ENCODE data around the gene LEFTY2.
"Not testable (repeated sequence)": the region's sequence is repeated elsewhere in the genome, so short reads cannot be mapped to it uniquely, and the experiment has no call there.

LEFTY2 gene

DNA sequence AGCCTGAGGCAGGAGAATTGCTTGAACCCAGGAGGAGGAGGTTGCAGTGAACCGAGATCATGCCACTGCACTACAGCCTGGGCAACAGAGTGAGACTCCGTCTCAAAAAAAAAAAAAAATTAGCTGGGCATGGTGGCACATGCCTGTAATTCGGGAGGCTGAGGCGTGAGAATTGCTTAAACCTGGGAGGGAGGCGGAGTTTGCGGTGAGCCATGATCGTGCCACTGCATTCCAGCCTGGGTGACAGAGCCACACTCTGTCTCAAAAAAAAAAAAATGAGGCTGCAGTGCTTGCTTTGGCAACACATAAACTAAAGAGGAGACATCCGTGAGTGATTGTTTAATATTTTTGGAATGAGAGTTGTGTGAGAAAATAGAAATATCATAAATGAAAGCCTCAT is 4.9 kb downstream of the LEFTY2 start:
- TF ChIP-seq ZNF121 (tag by site-specific recombination; IDR thresholded peaks at IDR 0.05): 0 out of 2 replicates have a peak, but pooled peaks have one; percentile 5
- CTCF ChIA-PET: interaction anchor here (0.5 to 0.8 kb wide), 5 partner anchors 38 to 476 kb away, joined by 3 to 6 read pairs (median 3); no protein-coding TSS in a partner anchor

DNA sequence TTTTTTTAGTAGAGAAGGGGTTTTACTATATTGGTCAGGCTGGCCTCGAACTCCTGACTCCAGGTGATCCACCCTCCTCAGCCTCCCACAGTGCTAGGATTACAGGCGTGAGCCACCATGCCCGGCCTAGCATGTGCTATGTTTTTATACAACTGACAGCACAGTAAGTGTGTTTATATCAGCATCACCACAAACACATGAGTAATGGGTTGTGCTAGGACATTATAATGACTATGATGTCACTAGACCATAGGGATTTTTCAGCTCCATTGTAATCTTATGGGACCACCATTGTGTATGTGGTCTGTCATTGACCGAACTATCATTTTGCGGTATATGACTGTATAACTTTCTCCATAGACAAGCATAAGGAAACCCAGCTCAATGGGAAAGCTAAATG is 6.3 kb downstream of the LEFTY2 start:
- ChIA-PET CTCF (interaction anchor here (0.9 to 1.4 kb wide), 4 partner anchors 23 to 460 kb away, joined by 3 to 6 read pairs (median 4); no protein-coding TSS in a partner anchor), POLR2A (interaction anchor here (6.0 kb wide), 1 partner anchor 11 kb away, joined by 32 read pairs; the partner anchor contains the start of gene PYCR2)
- TF ChIP-seq ZNF366 (tag by site-specific recombination; conservative IDR thresholded peaks at IDR 0.05): no peak
- TF ChIP-seq ZBTB17 (tag by site-specific recombination; IDR thresholded peaks at IDR 0.05): no peak
- TF ChIP-seq ZNF555 (tag by site-specific recombination; conservative IDR thresholded peaks at IDR 0.05): no peak
- TF ChIP-seq WT1 (tag by site-specific recombination; IDR thresholded peaks at IDR 0.05): no peak
- TF ChIP-seq, protein P1, sequence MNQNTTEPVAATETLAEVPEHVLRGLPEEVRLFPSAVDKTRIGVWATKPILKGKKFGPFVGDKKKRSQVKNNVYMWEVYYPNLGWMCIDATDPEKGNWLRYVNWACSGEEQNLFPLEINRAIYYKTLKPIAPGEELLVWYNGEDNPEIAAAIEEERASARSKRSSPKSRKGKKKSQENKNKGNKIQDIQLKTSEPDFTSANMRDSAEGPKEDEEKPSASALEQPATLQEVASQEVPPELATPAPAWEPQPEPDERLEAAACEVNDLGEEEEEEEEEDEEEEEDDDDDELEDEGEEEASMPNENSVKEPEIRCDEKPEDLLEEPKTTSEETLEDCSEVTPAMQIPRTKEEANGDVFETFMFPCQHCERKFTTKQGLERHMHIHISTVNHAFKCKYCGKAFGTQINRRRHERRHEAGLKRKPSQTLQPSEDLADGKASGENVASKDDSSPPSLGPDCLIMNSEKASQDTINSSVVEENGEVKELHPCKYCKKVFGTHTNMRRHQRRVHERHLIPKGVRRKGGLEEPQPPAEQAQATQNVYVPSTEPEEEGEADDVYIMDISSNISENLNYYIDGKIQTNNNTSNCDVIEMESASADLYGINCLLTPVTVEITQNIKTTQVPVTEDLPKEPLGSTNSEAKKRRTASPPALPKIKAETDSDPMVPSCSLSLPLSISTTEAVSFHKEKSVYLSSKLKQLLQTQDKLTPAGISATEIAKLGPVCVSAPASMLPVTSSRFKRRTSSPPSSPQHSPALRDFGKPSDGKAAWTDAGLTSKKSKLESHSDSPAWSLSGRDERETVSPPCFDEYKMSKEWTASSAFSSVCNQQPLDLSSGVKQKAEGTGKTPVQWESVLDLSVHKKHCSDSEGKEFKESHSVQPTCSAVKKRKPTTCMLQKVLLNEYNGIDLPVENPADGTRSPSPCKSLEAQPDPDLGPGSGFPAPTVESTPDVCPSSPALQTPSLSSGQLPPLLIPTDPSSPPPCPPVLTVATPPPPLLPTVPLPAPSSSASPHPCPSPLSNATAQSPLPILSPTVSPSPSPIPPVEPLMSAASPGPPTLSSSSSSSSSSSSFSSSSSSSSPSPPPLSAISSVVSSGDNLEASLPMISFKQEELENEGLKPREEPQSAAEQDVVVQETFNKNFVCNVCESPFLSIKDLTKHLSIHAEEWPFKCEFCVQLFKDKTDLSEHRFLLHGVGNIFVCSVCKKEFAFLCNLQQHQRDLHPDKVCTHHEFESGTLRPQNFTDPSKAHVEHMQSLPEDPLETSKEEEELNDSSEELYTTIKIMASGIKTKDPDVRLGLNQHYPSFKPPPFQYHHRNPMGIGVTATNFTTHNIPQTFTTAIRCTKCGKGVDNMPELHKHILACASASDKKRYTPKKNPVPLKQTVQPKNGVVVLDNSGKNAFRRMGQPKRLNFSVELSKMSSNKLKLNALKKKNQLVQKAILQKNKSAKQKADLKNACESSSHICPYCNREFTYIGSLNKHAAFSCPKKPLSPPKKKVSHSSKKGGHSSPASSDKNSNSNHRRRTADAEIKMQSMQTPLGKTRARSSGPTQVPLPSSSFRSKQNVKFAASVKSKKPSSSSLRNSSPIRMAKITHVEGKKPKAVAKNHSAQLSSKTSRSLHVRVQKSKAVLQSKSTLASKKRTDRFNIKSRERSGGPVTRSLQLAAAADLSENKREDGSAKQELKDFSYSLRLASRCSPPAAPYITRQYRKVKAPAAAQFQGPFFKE (tag by site-specific recombination; IDR thresholded peaks at IDR 0.05; ENCODE audit: borderline replicate concordance): no peak
- no peak for TF ChIP-seq ZNF510 (tag by site-specific recombination; IDR thresholded peaks at IDR 0.05; ENCODE audit: insufficient replicate concordance)
- TF ChIP-seq GLIS2 (tag by site-specific recombination; IDR thresholded peaks at IDR 0.05): no peak
- TF ChIP-seq, protein P2, sequence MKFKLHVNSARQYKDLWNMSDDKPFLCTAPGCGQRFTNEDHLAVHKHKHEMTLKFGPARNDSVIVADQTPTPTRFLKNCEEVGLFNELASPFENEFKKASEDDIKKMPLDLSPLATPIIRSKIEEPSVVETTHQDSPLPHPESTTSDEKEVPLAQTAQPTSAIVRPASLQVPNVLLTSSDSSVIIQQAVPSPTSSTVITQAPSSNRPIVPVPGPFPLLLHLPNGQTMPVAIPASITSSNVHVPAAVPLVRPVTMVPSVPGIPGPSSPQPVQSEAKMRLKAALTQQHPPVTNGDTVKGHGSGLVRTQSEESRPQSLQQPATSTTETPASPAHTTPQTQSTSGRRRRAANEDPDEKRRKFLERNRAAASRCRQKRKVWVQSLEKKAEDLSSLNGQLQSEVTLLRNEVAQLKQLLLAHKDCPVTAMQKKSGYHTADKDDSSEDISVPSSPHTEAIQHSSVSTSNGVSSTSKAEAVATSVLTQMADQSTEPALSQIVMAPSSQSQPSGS (tag by site-specific recombination; IDR thresholded peaks at IDR 0.05; ENCODE audit: low read depth): peak; percentile 89
- TF ChIP-seq ZNF121 (tag by site-specific recombination; IDR thresholded peaks at IDR 0.05): no peak
- TF ChIP-seq EGR2 (tag by site-specific recombination; IDR thresholded peaks at IDR 0.05; ENCODE audit: low read depth): no peak
- TF ChIP-seq ZBTB7A (tag by site-specific recombination; IDR thresholded peaks at IDR 0.05; ENCODE audit: low read depth): no peak
- TF ChIP-seq ZNF311 (tag by site-specific recombination; IDR thresholded peaks at IDR 0.05; ENCODE audit: borderline replicate concordance): no peak
- TF ChIP-seq, protein P3, sequence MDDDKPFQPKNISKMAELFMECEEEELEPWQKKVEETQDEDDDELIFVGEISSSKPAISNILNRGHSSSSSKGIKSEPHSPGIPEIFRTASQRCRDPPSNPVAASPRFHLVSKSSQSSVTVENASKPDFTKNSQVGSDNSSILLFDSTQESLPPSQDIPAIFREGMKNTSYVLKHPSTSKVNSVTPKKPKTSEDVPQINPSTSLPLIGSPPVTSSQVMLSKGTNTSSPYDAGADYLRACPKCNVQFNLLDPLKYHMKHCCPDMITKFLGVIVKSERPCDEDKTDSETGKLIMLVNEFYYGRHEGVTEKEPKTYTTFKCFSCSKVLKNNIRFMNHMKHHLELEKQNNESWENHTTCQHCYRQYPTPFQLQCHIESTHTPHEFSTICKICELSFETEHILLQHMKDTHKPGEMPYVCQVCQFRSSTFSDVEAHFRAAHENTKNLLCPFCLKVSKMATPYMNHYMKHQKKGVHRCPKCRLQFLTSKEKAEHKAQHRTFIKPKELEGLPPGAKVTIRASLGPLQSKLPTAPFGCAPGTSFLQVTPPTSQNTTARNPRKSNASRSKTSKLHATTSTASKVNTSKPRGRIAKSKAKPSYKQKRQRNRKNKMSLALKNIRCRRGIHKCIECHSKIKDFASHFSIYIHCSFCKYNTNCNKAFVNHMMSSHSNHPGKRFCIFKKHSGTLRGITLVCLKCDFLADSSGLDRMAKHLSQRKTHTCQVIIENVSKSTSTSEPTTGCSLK (tag by site-specific recombination; IDR thresholded peaks at IDR 0.05): no peak
- no peak for TF ChIP-seq MEIS1 (CRISPR knock-in tag; IDR thresholded peaks at IDR 0.05; ENCODE audit: borderline replicate concordance)
- TF ChIP-seq ZNF626 (tag by site-specific recombination; IDR thresholded peaks at IDR 0.05): no peak
- TF ChIP-seq, protein P4, sequence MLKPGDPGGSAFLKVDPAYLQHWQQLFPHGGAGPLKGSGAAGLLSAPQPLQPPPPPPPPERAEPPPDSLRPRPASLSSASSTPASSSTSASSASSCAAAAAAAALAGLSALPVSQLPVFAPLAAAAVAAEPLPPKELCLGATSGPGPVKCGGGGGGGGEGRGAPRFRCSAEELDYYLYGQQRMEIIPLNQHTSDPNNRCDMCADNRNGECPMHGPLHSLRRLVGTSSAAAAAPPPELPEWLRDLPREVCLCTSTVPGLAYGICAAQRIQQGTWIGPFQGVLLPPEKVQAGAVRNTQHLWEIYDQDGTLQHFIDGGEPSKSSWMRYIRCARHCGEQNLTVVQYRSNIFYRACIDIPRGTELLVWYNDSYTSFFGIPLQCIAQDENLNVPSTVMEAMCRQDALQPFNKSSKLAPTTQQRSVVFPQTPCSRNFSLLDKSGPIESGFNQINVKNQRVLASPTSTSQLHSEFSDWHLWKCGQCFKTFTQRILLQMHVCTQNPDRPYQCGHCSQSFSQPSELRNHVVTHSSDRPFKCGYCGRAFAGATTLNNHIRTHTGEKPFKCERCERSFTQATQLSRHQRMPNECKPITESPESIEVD (tag by site-specific recombination; IDR thresholded peaks at IDR 0.05): no peak
- TF ChIP-seq TCF7L2 (IDR thresholded peaks at IDR 0.05; ENCODE audit: borderline replicate concordance, low read depth, low read length): no peak
- TF ChIP-seq, protein P5, sequence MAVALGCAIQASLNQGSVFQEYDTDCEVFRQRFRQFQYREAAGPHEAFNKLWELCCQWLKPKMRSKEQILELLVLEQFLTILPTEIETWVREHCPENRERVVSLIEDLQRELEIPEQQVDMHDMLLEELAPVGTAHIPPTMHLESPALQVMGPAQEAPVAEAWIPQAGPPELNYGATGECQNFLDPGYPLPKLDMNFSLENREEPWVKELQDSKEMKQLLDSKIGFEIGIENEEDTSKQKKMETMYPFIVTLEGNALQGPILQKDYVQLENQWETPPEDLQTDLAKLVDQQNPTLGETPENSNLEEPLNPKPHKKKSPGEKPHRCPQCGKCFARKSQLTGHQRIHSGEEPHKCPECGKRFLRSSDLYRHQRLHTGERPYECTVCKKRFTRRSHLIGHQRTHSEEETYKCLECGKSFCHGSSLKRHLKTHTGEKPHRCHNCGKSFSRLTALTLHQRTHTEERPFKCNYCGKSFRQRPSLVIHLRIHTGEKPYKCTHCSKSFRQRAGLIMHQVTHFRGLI (tag by site-specific recombination; IDR thresholded peaks at IDR 0.05): no peak
- TF ChIP-seq ZNF843 (tag by site-specific recombination; IDR thresholded peaks at IDR 0.05): no peak
- TF ChIP-seq KLF7 (tag by site-specific recombination; IDR thresholded peaks at IDR 0.05; ENCODE audit: borderline replicate concordance): no peak
- no peak for TF ChIP-seq ZNF561 (tag by site-specific recombination; IDR thresholded peaks at IDR 0.05; ENCODE audit: borderline replicate concordance)

More for the DNA sequence above, 4.9 kb downstream of the LEFTY2 start:
- H3K36me3 ChIP-seq (ENCODE audit: control insufficient read depth in 2 of 2, insufficient read depth in 1 of 2, low read length in 2 of 2); H3K4me1 ChIP-seq (ENCODE audit: control insufficient read depth, insufficient read depth, low read length); H3K27ac ChIP-seq (ENCODE audit: extremely low read depth, low read depth, low read length); H3K9me3 ChIP-seq (ENCODE audit: control insufficient read depth, insufficient read depth, low read depth, low read length); H3K4me3 ChIP-seq (ENCODE audit: low read depth, low read length): not testable (repeated sequence)
- POLR2A ChIA-PET: interaction anchor here (6.0 kb wide), 1 partner anchor 12 kb away, joined by 32 read pairs; the partner anchor contains the start of gene PYCR2

More for the DNA sequence above, 6.3 kb downstream of the LEFTY2 start:
- Histone ChIP-seq H3K36me3 (ENCODE audit: control insufficient read depth in 2 of 2, insufficient read depth in 1 of 2, low read length in 2 of 2) (no peaks in the 10 kb centered on the region), H3K27ac (ENCODE audit: extremely low read depth, low read depth, low read length) (no peak overlapping the region), H3K4me3 (ENCODE audit: low read depth, low read length) (no peak overlapping the region), H3K9me3 (ENCODE audit: control insufficient read depth, insufficient read depth, low read depth, low read length) (no peaks in the 10 kb centered on the region), H3K4me1 (ENCODE audit: control insufficient read depth, insufficient read depth, low read length) (no peaks in the 10 kb centered on the region)

Data from HEK293 (cell line).